Measurements from ENCODE around the gene WAC. TPM values are rescaled to one million over a fixed set of nuclear protein-coding genes. Genes with fewer than 3 reads are reported as not detected.

WAC gene
- total RNA-seq, 6 donors from 2014 or later = 74.6 to 159 (median 101) TPM

GRCh38 chr10:28595613-28596012, 62.7 kb downstream of the WAC start:
- ATAC-seq (ENCODE audit: low FRiP score in 2 of 2) (no peak), DNase-seq (no peak)
- Histone ChIP-seq H3K4me1 (peaks cover 7 to 29% (median 29%) of the 10 kb centered on the region in 4 donors), H3K9me3 (no peaks in the 10 kb centered on the region), H3K36me3 (peaks cover 4 to 53% (median 16%) of the 10 kb centered on the region in 4 donors), H3K27me3 (no peaks in the 10 kb centered on the region), H3K4me3 (no peak overlapping the region), H3K27ac (no peak overlapping the region)
- TF ChIP-seq POLR2A (IDR thresholded peaks at IDR 0.05) (no peak), EP300 (IDR thresholded peaks at IDR 0.05) (no peak), POLR2AphosphoS5 (IDR thresholded peaks at IDR 0.05) (no peak), CTCF (IDR thresholded peaks at IDR 0.05) (no peak)
- WGBS, 2 donors = 83 to 84% methylated on average over 3 of the region's 3 CpGs

- Histone ChIP-seq H3K36me3 (peaks cover 0 to 35% (median 4%) of the 10 kb centered on the region in 4 donors), H3K27me3 (no peaks in the 10 kb centered on the region), H3K4me1 (peaks cover 0 to 22% (median 13%) of the 10 kb centered on the region in 4 donors), H3K4me3 (no peak overlapping the region), H3K9me3 (no peaks in the 10 kb centered on the region), H3K27ac (no peak overlapping the region)
- no peak for DNase-seq
- no peak for TF ChIP-seq POLR2AphosphoS5 (IDR thresholded peaks at IDR 0.05)
- no peak for TF ChIP-seq EP300 (IDR thresholded peaks at IDR 0.05)
- no peak for TF ChIP-seq POLR2A (IDR thresholded peaks at IDR 0.05)
- TF ChIP-seq CTCF (IDR thresholded peaks at IDR 0.05) = no peak
- WGBS, 2 donors = 62 to 78% methylated on average over 2 of the region's 2 CpGs
- ATAC-seq (ENCODE audit: low FRiP score in 2 of 2) = no peak
Observed at GRCh38 chr10:28600056-28600455, 67.1 kb downstream of the WAC start.

- Histone ChIP-seq H3K4me1 (peaks cover 4 to 15% (median 10%) of the 10 kb centered on the region in 4 donors), H3K4me3 (no peak overlapping the region), H3K27me3 (no peaks in the 10 kb centered on the region), H3K9me3 (no peaks in the 10 kb centered on the region), H3K27ac (no peak overlapping the region), H3K36me3 (peaks cover 0 to 34% (median 4%) of the 10 kb centered on the region in 4 donors)
- DNase-seq = no peak
- 87 to 93% methylated on average over 4 of the region's 4 CpGs for WGBS, 2 donors
- no peak for TF ChIP-seq CTCF (IDR thresholded peaks at IDR 0.05)
- no peak for TF ChIP-seq POLR2A (IDR thresholded peaks at IDR 0.05)
- TF ChIP-seq EP300 (IDR thresholded peaks at IDR 0.05) = no peak
- TF ChIP-seq POLR2AphosphoS5 (IDR thresholded peaks at IDR 0.05) = no peak
- no peak for ATAC-seq (ENCODE audit: low FRiP score in 2 of 2)
Observed at GRCh38 chr10:28601012-28601411, 68.1 kb downstream of the WAC start.

GRCh38 chr10:28604567-28605536, 71.9 kb downstream of the WAC start:
- WGBS, 2 donors = 72 to 75% methylated on average over 12 of the region's 12 CpGs
- no peaks in the 10 kb centered on the region for H3K9me3 ChIP-seq
- H3K27me3 ChIP-seq = no peaks in the 10 kb centered on the region
- no peak overlapping the region for H3K27ac ChIP-seq
- peaks cover 6 to 34% (median 11%) of the 10 kb centered on the region in 4 donors for H3K36me3 ChIP-seq
- ATAC-seq (ENCODE audit: low FRiP score in 2 of 2) (no peak), DNase-seq (no peak)
- H3K4me1 ChIP-seq = peaks cover 2 to 18% (median 9%) of the 10 kb centered on the region in 4 donors
- H3K4me3 ChIP-seq = no peak overlapping the region
- no peak for TF ChIP-seq EP300 (IDR thresholded peaks at IDR 0.05)
- no peak for TF ChIP-seq CTCF (IDR thresholded peaks at IDR 0.05)
- no peak for TF ChIP-seq POLR2A (IDR thresholded peaks at IDR 0.05)
- no peak for TF ChIP-seq POLR2AphosphoS5 (IDR thresholded peaks at IDR 0.05)
